Endothelial cell of umbilical vein (primary cell): Measurements from ENCODE around the gene KIF26A. TPM values are rescaled to one million over a fixed set of nuclear protein-coding genes. Genes with fewer than 3 reads are reported as not detected.

Experiments used
- BruUV-seq: library from RNA; stranded (reverse); fragments of 400-500 nt; replicated peaks from 2 replicates; lab custom pipeline; 2021; lab: Mats Ljungman, UMichigan
- CTCF ChIA-PET: fragments of 300-600, 350-600 bp; sonication (Branson Sonifier 250); formaldehyde crosslinking; loops from one replicate; lab custom pipeline; 2021; ENCODE audit warnings: antibody characterized with exemption, inconsistent platforms; lab: Charles Lee
- POLR2A ChIA-PET: fragments of 300-600, 350-600 bp; sonication (Branson Sonifier 250); formaldehyde crosslinking; loops from one replicate; lab custom pipeline; 2021; ENCODE audit warnings: antibody characterized with exemption, inconsistent platforms; lab: Charles Lee
- DNase-seq: peaks from one replicate; pipeline ENCODE4 v3.0.0-alpha.2; 2011; ENCODE audit warnings: low read depth, low spot score
- FAIRE-seq: peaks from 2 replicates; lab custom pipeline; 2011; peaks lifted over from hg19 to GRCh38; lab: Jason Lieb, UNC
- H2AFZ ChIP-seq: 2 replicates; pipeline ENCODE4 v1.6.0; 2012; ENCODE audit warnings: low read depth, low read length, control low read depth, inconsistent platforms
- H3K27ac ChIP-seq: 2 replicates; pipeline ENCODE4 v1.5.1; 2011; ENCODE audit warnings: low read depth, mild to moderate bottlenecking, control low read depth, low read length, moderate library complexity; ENCODE audit not compliant: insufficient read depth
- H3K27me3 ChIP-seq, 2 experiments: 2 replicates each; pipeline versions ENCODE4 v1.6.0 to v1.6.1; 2011; ENCODE audit warnings: low read length in 2 of 2, mixed read lengths in 1 of 2; ENCODE audit not compliant: control insufficient read depth in 2 of 2, insufficient read depth in 2 of 2
- H3K36me3 ChIP-seq, 2 experiments: 2 replicates in 1 of 2; 3 replicates in 1 of 2; pipeline ENCODE4 v1.5.1; 2011; ENCODE audit warnings: low read length in 2 of 2, mild to moderate bottlenecking in 1 of 2, moderate library complexity in 1 of 2; ENCODE audit not compliant: control insufficient read depth in 2 of 2, insufficient read depth in 2 of 2; ENCODE audit errors: extremely low read depth in 1 of 2
- H3K4me1 ChIP-seq: 3 replicates; pipeline ENCODE4 v1.5.1; 2011; ENCODE audit warnings: mild to moderate bottlenecking, low read length; ENCODE audit not compliant: control insufficient read depth, insufficient read depth; ENCODE audit errors: extremely low read depth
- H3K4me2 ChIP-seq: 2 replicates; pipeline ENCODE4 v1.6.1; 2011; ENCODE audit warnings: low read length, control low read depth, mixed read lengths; ENCODE audit not compliant: insufficient read depth
- H3K4me3 ChIP-seq, 3 experiments: fragments of 200-600 bp in 1 of 3; sonication (generic), shearing (Covaris generic) in 1 of 3; replicated peaks in 1 of 3; 2 replicates each; pipeline ENCODE4 v1.5.1; 2011 to 2016; ENCODE audit warnings: control low read depth in 3 of 3, low read length in 3 of 3, mild to moderate bottlenecking in 2 of 3, inconsistent platforms in 1 of 3, low read depth in 1 of 3, moderate library complexity in 1 of 3; ENCODE audit not compliant: insufficient read depth in 1 of 3
- H3K79me2 ChIP-seq: 2 replicates; pipeline ENCODE4 v1.6.0; 2012; ENCODE audit warnings: low read length, inconsistent platforms; ENCODE audit not compliant: control insufficient read depth, insufficient read depth
- H3K9ac ChIP-seq: replicated peaks from 2 replicates; pipeline ENCODE3; 2011; ENCODE audit warnings: low read length, control low read depth; ENCODE audit not compliant: insufficient read depth; ENCODE audit errors: extremely low read depth
- H3K9me1 ChIP-seq: replicated peaks from 3 replicates; pipeline ENCODE4 v1.6.0; 2011; ENCODE audit warnings: mild to moderate bottlenecking, low read length; ENCODE audit not compliant: control insufficient read depth, insufficient read depth; ENCODE audit errors: extremely low read depth
- H3K9me3 ChIP-seq: replicated peaks from 2 replicates; pipeline ENCODE4 v1.5.1; 2012; ENCODE audit warnings: low read length, inconsistent platforms; ENCODE audit not compliant: control insufficient read depth, insufficient read depth
- H4K20me1 ChIP-seq: replicated peaks from 2 replicates; pipeline ENCODE3; 2011; ENCODE audit warnings: mild to moderate bottlenecking, low read length; ENCODE audit not compliant: control insufficient read depth, insufficient read depth; ENCODE audit errors: extremely low read depth
- CTCF ChIP-seq, 2 donors: IDR thresholded peaks; 1 replicate in 1 of 2; 2 replicates in 1 of 2; pipeline ENCODE4 v1.5.1; 2011; ENCODE audit warnings: low read length in 2 of 2, mild to moderate bottlenecking in 2 of 2, moderate library complexity in 2 of 2, control low read depth in 1 of 2, inconsistent platforms in 1 of 2, low read depth in 1 of 2; ENCODE audit not compliant: insufficient read depth in 1 of 2; ENCODE audit errors: extremely low read depth in 1 of 2
- EZH2 ChIP-seq: IDR thresholded peaks from 2 replicates; pipeline ENCODE4 v1.6.1; 2012; ENCODE audit warnings: borderline replicate concordance, low read depth, mild to moderate bottlenecking, moderate library complexity, low read length, inconsistent platforms; ENCODE audit not compliant: severe bottlenecking
- FOS ChIP-seq: IDR thresholded peaks from 2 replicates; pipeline ENCODE4 v1.6.1; 2011; ENCODE audit warnings: mild to moderate bottlenecking, low read length, moderate library complexity, borderline replicate concordance; ENCODE audit not compliant: insufficient read depth
- GATA2 ChIP-seq: IDR thresholded peaks from 2 replicates; pipeline ENCODE4 v1.7.0; 2011; ENCODE audit warnings: low read depth, mild to moderate bottlenecking, moderate library complexity, mixed read lengths, low read length; ENCODE audit not compliant: insufficient read length, insufficient read depth
- JUN ChIP-seq: IDR thresholded peaks from 2 replicates; pipeline ENCODE4 v1.6.1; 2011; ENCODE audit warnings: borderline replicate concordance, low read depth; ENCODE audit not compliant: insufficient read length, insufficient read depth
- MYC ChIP-seq: IDR thresholded peaks from one replicate; pipeline ENCODE4 v1.6.1; 2011; ENCODE audit warnings: mild to moderate bottlenecking, low read depth, low read length
- POLR2A ChIP-seq: IDR thresholded peaks from 2 replicates; pipeline ENCODE4 v1.6.1; 2012; ENCODE audit warnings: low read depth, mild to moderate bottlenecking, control low read depth, low read length
- POLR2AphosphoS5 ChIP-seq: IDR thresholded peaks from 2 replicates; pipeline ENCODE4 v1.6.1; 2012; ENCODE audit warnings: low read depth, mild to moderate bottlenecking, control low read depth, low read length, moderate library complexity; ENCODE audit not compliant: insufficient read depth
- dilution Hi-C: fragments of 300-500 bp; cut with MboI; formaldehyde crosslinking; loops from one replicate; pipeline ENCODE4 v1.15.0; 2019; ENCODE audit warnings: low sequenced_read_pairs; ENCODE audit not compliant: extremely low pct_ligation_motif_present
- intact Hi-C: fragments of 100-400 bp; cut with micrococcal nuclease; formaldehyde crosslinking; loops from one replicate; pipeline ENCODE4 v1.10.0; 2022
- polyA plus RNA-seq, 4 experiments: library from polyadenylated mRNA; depleted of rRNA in 3 of 4; stranded (reverse) in 3 of 4; unstranded in 1 of 4; fragments of >200 nt; gene quantifications; 2 replicates each; pipeline versions ENCODE4 v1.2.1 to v1.2.3, GENCODE V29; 2011 to 2012; ENCODE audit warnings: missing spikeins in 1 of 4
- total RNA-seq: library from RNA; stranded (reverse); gene quantifications from 2 replicates; pipeline ENCODE4 v1.2.3, GENCODE V29; 2021
- TF ChIP-seq, protein P1 (sequence below): IDR thresholded peaks from 2 replicates; pipeline ENCODE4 v1.6.1; 2011; ENCODE audit not compliant: insufficient read depth, insufficient read length

The KIF26A gene
- total and polyA plus RNA-seq, 2 donors (not counting 3 experiments of a cell fraction or from before 2014, with no cell fraction given), result 3.6 to 10.7 TPM

- POLR2A ChIA-PET, result no interaction called here
- Histone ChIP-seq H3K27me3 (no peaks in the 10 kb centered on the region), H2AFZ (no peak overlapping the region), H3K9me3 (no peaks in the 10 kb centered on the region), H4K20me1 (no peaks in the 10 kb centered on the region), H3K79me2 (no peaks in the 10 kb centered on the region), H3K4me2 (no peak overlapping the region), H3K9ac (no peak overlapping the region), H3K27ac (no peak overlapping the region), H3K9me1 (no peaks in the 10 kb centered on the region), H3K36me3 (no peaks in the 10 kb centered on the region), H3K4me1 (no peaks in the 10 kb centered on the region), H3K4me3 (no peak overlapping the region)
- no TSS peak for BruUV-seq
- CTCF ChIA-PET, result no interaction called here
- dilution Hi-C loops, result no loop called here
- DNase-seq (no peak), FAIRE-seq (no peak)
- intact Hi-C loops, result no loop called here
- TF ChIP-seq MYC, result no peak
- TF ChIP-seq FOS, result no peak
- no peak for TF ChIP-seq JUN
- TF ChIP-seq, protein P1, sequence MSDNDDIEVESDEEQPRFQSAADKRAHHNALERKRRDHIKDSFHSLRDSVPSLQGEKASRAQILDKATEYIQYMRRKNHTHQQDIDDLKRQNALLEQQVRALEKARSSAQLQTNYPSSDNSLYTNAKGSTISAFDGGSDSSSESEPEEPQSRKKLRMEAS, result no peak
- no peak for TF ChIP-seq POLR2A
- no peak for TF ChIP-seq GATA2
- TF ChIP-seq CTCF (IDR thresholded peaks at IDR 0.05; ENCODE audit: extremely low read depth in 1 of 2, insufficient read depth in 1 of 2, low read depth in 1 of 2, low read length in 2 of 2), result no peak
- TF ChIP-seq EZH2, result no peak
- TF ChIP-seq POLR2AphosphoS5, result no peak
Observed at GRCh38 chr14:104211741-104212140, 73.4 kb downstream of the KIF26A start.
